C4-2B (cell line): ENCODE results near the gene TTLL3.

Experiments used
- CTCF ChIP-seq: fragments of 450-650 bp; conservative IDR thresholded peaks from 2 replicates; pipeline ENCODE4 v1.5.1; 2017; ENCODE audit warnings: mild to moderate bottlenecking
- ZFX ChIP-seq: fragments of 450-650 bp; IDR thresholded peaks from 2 replicates; pipeline ENCODE4 v1.6.1; 2017

GRCh38 chr3:9826815-9827573 lies 16.9 kb downstream of the TTLL3 start:
- TF ChIP-seq CTCF (no peak; the same call in 1 of the 2 replicates), ZFX (no peak)
